HepG2 (cell line): ENCODE measurements around the gene SIK3. TPM values are rescaled to one million over a fixed set of nuclear protein-coding genes. Genes with fewer than 3 reads are reported as not detected.
A peak's percentile ranks its signal among the peaks of the same experiment; 100 is the strongest.

Source experiments
- ARID2 ChIP-seq: sonication (generic); formaldehyde crosslinking; IDR thresholded peaks from 2 replicates; pipeline ENCODE4 v1.8.1; 2022; ENCODE audit warnings: mild to moderate bottlenecking, missing genetic modification reagents, borderline replicate concordance
- ATAD3A ChIP-seq: sonication (generic); formaldehyde crosslinking; IDR thresholded peaks from 2 replicates; pipeline ENCODE4 v1.4.0; 2020; ENCODE audit warnings: missing genetic modification reagents
- ATF7-NPFF ChIP-seq: sonication (generic); formaldehyde crosslinking; IDR thresholded peaks from 2 replicates; pipeline ENCODE4 v1.8.1; 2023; ENCODE audit warnings: mild to moderate bottlenecking, low read depth, missing genetic modification reagents, moderate library complexity
- GATAD1 ChIP-seq: IDR thresholded peaks from 2 replicates; pipeline ENCODE4 v1.6.1; 2016; ENCODE audit warnings: missing genetic modification reagents, missing compliant biosample characterization
- HNRNPH1 ChIP-seq: fragments of 200-400 bp; formaldehyde crosslinking; optimal IDR thresholded peaks from 2 replicates; pipeline ENCODE3; 2017; ENCODE audit warnings: mild to moderate bottlenecking, low read depth, low read length
- IRX3 ChIP-seq: sonication (generic); formaldehyde crosslinking; IDR thresholded peaks from 2 replicates; pipeline ENCODE4 v1.8.1; 2023; ENCODE audit warnings: mild to moderate bottlenecking, low read depth, missing genetic modification reagents, borderline replicate concordance
- KLF6 ChIP-seq: IDR thresholded peaks from 2 replicates; pipeline ENCODE4 v1.8.0; 2016; ENCODE audit warnings: missing biosample characterization, missing genetic modification reagents
- MYC ChIP-seq: sonication (generic); formaldehyde crosslinking; IDR thresholded peaks from 2 replicates; pipeline ENCODE4 v1.9.0; 2021; ENCODE audit warnings: missing genetic modification reagents, borderline replicate concordance
- NFE2L1 ChIP-seq: sonication (generic); formaldehyde crosslinking; IDR thresholded peaks from 2 replicates; pipeline ENCODE4 v1.4.0; 2020; ENCODE audit warnings: missing genetic modification reagents, mild to moderate bottlenecking, borderline replicate concordance
- NFKBIZ ChIP-seq: IDR thresholded peaks from 2 replicates; pipeline ENCODE4 v1.6.1; 2018; ENCODE audit warnings: missing genetic modification reagents, missing compliant biosample characterization
- PCBP1 ChIP-seq: fragments of 200-400 bp; formaldehyde crosslinking; IDR thresholded peaks from 2 replicates; pipeline ENCODE4 v1.6.1; 2017; ENCODE audit warnings: mild to moderate bottlenecking, low read depth, low read length, borderline replicate concordance
- PPARG ChIP-seq: conservative IDR thresholded peaks from 2 replicates; pipeline ENCODE4 v1.6.1; 2016; ENCODE audit warnings: missing biosample characterization, missing genetic modification reagents
- SALL2 ChIP-seq: sonication (generic); formaldehyde crosslinking; IDR thresholded peaks from 2 replicates; pipeline ENCODE4 v1.8.1; 2023; ENCODE audit warnings: mild to moderate bottlenecking, missing genetic modification reagents, inconsistent platforms
- SOX6 ChIP-seq, 2 experiments: fragments of 450-650 bp in 1 of 2; sonication (generic) in 1 of 2; formaldehyde crosslinking in 1 of 2; IDR thresholded peaks; 2 replicates each; pipeline versions ENCODE4 v1.4.0 to v1.6.1; 2017 to 2020; ENCODE audit warnings: antibody characterized with exemption in 1 of 2, mild to moderate bottlenecking in 1 of 2, missing genetic modification reagents in 1 of 2
- TAF1 ChIP-seq: sonication (generic); formaldehyde crosslinking; IDR thresholded peaks from 2 replicates; pipeline ENCODE4 v1.4.0; 2020; ENCODE audit warnings: missing genetic modification reagents
- ZNF124 ChIP-seq: sonication (generic); formaldehyde crosslinking; IDR thresholded peaks from 2 replicates; pipeline ENCODE4 v1.4.0; 2020; ENCODE audit warnings: missing genetic modification reagents
- ZNF263 ChIP-seq: sonication (generic); formaldehyde crosslinking; IDR thresholded peaks from 2 replicates; pipeline ENCODE4 v1.4.0; 2020; ENCODE audit warnings: missing genetic modification reagents
- ZNF33A ChIP-seq: sonication (generic); formaldehyde crosslinking; IDR thresholded peaks from 2 replicates; pipeline ENCODE4 v1.5.1; 2020; ENCODE audit warnings: missing genetic modification reagents, mild to moderate bottlenecking, moderate library complexity, borderline replicate concordance
- ZNF468 ChIP-seq: sonication (generic); formaldehyde crosslinking; IDR thresholded peaks from 2 replicates; pipeline ENCODE4 v1.8.0; 2022; ENCODE audit warnings: mild to moderate bottlenecking, moderate library complexity, missing genetic modification reagents
- ZNF484 ChIP-seq: sonication (generic); formaldehyde crosslinking; IDR thresholded peaks from 2 replicates; pipeline ENCODE4 v1.5.1; 2020; ENCODE audit warnings: mild to moderate bottlenecking, low read depth, missing genetic modification reagents, borderline replicate concordance
- ZNF674 ChIP-seq: sonication (generic); formaldehyde crosslinking; IDR thresholded peaks from 2 replicates; pipeline ENCODE4 v1.5.0; 2020; ENCODE audit warnings: low read depth, mild to moderate bottlenecking, missing genetic modification reagents
- ZNF772 ChIP-seq: sonication (generic); formaldehyde crosslinking; IDR thresholded peaks from 2 replicates; pipeline ENCODE4 v1.5.0; 2020; ENCODE audit warnings: mild to moderate bottlenecking, missing genetic modification reagents
- polyA plus RNA-seq, 8 experiments: library from polyadenylated mRNA; depleted of rRNA in 3 of 8; stranded (reverse) in 7 of 8; unstranded in 1 of 8; fragments of >200 nt; fragmentation: Illumina TruSeq in 4 of 8; extraction: Trizol in 4 of 8; gene quantifications; 2 replicates each; pipeline versions ENCODE4 v1.2.1 to v1.2.3, GENCODE V29; 2011 to 2016; ENCODE audit warnings: low read depth in 4 of 8, missing spikeins in 1 of 8, mixed read lengths in 1 of 8; ENCODE audit not compliant: insufficient read depth in 1 of 8
- total RNA-seq, 5 experiments: library from RNA; depleted of rRNA; stranded (reverse); fragments of >200 nt; fragmentation: Illumina TruSeq; extraction: Trizol; gene quantifications; 2 replicates each; pipeline ENCODE4 v1.2.3, GENCODE V29; 2016; ENCODE audit warnings: low read depth in 1 of 5
- TF ChIP-seq, protein P1 (sequence below): sonication (generic); formaldehyde crosslinking; IDR thresholded peaks from 2 replicates; pipeline ENCODE4 v1.8.1; 2023; ENCODE audit warnings: mild to moderate bottlenecking, missing genetic modification reagents
- TF ChIP-seq, protein P2 (sequence below): sonication (generic); formaldehyde crosslinking; IDR thresholded peaks from 2 replicates; pipeline ENCODE4 v1.4.0; 2020; ENCODE audit warnings: missing genetic modification reagents
- TF ChIP-seq, protein P3 (sequence below): IDR thresholded peaks from 2 replicates; pipeline ENCODE4 v1.6.1; 2016; ENCODE audit warnings: missing genetic modification reagents, missing compliant biosample characterization
- TF ChIP-seq, protein P4 (sequence below): sonication (generic); formaldehyde crosslinking; IDR thresholded peaks from 2 replicates; pipeline ENCODE4 v1.5.0; 2020; ENCODE audit warnings: missing genetic modification reagents, mild to moderate bottlenecking, borderline replicate concordance

SIK3 gene
- total and polyA plus RNA-seq, 2 of the 13 experiments (the other 11 are each of a cell fraction or from before 2014, with no cell fraction given): 5.7 to 9.8 TPM

DNA sequence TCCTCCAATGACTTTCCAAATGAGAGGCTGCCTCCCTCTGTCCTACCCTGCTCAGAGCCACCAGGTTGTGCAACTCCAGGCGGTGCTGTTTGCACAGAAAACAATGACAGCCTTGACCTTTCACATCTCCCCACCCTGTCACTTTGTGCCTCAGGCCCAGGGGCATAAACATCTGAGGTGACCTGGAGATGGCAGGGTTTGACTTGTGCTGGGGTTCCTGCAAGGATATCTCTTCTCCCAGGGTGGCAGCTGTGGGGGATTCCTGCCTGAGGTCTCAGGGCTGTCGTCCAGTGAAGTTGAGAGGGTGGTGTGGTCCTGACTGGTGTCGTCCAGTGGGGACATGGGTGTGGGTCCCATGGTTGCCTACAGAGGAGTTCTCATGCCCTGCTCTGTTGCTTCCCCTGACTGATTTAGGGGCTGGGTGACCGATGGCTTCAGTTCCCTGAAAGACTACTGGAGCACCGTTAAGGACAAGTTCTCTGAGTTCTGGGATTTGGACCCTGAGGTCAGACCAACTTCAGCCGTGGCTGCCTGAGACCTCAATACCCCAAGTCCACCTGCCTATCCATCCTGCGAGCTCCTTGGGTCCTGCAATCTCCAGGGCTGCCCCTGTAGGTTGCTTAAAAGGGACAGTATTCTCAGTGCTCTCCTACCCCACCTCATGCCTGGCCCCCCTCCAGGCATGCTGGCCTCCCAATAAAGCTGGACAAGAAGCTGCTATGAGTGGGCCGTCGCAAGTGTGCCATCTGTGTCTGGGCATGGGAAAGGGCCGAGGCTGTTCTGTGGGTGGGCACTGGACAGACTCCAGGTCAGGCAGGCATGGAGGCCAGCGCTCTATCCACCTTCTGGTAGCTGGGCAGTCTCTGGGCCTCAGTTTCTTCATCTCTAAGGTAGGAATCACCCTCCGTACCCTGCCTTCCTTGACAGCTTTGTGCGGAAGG, 265.6 kb downstream of the SIK3 start (continued):
- TF ChIP-seq, protein P1, sequence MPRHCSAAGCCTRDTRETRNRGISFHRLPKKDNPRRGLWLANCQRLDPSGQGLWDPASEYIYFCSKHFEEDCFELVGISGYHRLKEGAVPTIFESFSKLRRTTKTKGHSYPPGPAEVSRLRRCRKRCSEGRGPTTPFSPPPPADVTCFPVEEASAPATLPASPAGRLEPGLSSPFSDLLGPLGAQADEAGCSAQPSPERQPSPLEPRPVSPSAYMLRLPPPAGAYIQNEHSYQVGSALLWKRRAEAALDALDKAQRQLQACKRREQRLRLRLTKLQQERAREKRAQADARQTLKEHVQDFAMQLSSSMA (CRISPR knock-in tag): peak; percentile 85
- TF ChIP-seq ARID2 (CRISPR knock-in tag) (no peak; the same call in 1 of the 2 replicates), ZNF674 (CRISPR knock-in tag) (no peak; the same call in 1 of the 2 replicates), PCBP1 (no peak), SOX6 (IDR thresholded peaks at IDR 0.05) (no peak), SOX6 (CRISPR knock-in tag; IDR thresholded peaks at IDR 0.05) (peak; percentile 100), ZNF772 (CRISPR knock-in tag) (peak; percentile 71), KLF6 (CRISPR knock-in tag) (peak; percentile 41; the same call in 1 of the 2 replicates), NFE2L1 (no peak), NFKBIZ (CRISPR knock-in tag) (peak; percentile 95), TAF1 (CRISPR knock-in tag) (peak; percentile 46; the same call in 1 of the 2 replicates), ZNF124 (CRISPR knock-in tag) (peak; percentile 91), ZNF484 (no peak), PPARG (peak; percentile 98), SALL2 (peak; percentile 74; the same call in 1 of the 2 replicates), ZNF468 (CRISPR knock-in tag) (0 out of 2 replicates have a peak, but pooled peaks have one; percentile 42), ATF7-NPFF (peak; percentile 80; the same call in 1 of the 2 replicates), ZNF263 (CRISPR knock-in tag) (peak; percentile 79), GATAD1 (peak; percentile 82), MYC (peak; percentile 82; the same call in 1 of the 2 replicates), IRX3 (CRISPR knock-in tag) (no peak), HNRNPH1 (no peak), ATAD3A (CRISPR knock-in tag) (no peak), ZNF33A (CRISPR knock-in tag) (peak; percentile 63; the same call in 1 of the 2 replicates)
- TF ChIP-seq, protein P2, sequence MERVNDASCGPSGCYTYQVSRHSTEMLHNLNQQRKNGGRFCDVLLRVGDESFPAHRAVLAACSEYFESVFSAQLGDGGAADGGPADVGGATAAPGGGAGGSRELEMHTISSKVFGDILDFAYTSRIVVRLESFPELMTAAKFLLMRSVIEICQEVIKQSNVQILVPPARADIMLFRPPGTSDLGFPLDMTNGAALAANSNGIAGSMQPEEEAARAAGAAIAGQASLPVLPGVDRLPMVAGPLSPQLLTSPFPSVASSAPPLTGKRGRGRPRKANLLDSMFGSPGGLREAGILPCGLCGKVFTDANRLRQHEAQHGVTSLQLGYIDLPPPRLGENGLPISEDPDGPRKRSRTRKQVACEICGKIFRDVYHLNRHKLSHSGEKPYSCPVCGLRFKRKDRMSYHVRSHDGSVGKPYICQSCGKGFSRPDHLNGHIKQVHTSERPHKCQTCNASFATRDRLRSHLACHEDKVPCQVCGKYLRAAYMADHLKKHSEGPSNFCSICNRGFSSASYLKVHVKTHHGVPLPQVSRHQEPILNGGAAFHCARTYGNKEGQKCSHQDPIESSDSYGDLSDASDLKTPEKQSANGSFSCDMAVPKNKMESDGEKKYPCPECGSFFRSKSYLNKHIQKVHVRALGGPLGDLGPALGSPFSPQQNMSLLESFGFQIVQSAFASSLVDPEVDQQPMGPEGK (CRISPR knock-in tag): peak; percentile 99
- TF ChIP-seq, protein P3, sequence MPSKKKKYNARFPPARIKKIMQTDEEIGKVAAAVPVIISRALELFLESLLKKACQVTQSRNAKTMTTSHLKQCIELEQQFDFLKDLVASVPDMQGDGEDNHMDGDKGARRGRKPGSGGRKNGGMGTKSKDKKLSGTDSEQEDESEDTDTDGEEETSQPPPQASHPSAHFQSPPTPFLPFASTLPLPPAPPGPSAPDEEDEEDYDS (CRISPR knock-in tag): peak; percentile 84
- TF ChIP-seq, protein P4, sequence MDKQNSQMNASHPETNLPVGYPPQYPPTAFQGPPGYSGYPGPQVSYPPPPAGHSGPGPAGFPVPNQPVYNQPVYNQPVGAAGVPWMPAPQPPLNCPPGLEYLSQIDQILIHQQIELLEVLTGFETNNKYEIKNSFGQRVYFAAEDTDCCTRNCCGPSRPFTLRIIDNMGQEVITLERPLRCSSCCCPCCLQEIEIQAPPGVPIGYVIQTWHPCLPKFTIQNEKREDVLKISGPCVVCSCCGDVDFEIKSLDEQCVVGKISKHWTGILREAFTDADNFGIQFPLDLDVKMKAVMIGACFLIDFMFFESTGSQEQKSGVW (CRISPR knock-in tag): no peak
